IMR-90 (cell line): Measurements from ENCODE around the gene TJAP1. TPM values are rescaled to one million over a fixed set of nuclear protein-coding genes. Genes with fewer than 3 reads are reported as not detected.

ENCODE experiments used
- ATAC-seq: fragments of 200-7000 bp; cut with Tn5 transposase; 2 replicates; pipeline ENCODE4 v1.9.1; 2020; ENCODE audit warnings: low read depth, mild to moderate bottlenecking, moderate library complexity
- BruUV-seq: library from RNA; stranded (reverse); fragments of 400-500 nt; replicated peaks from 2 replicates; lab custom pipeline; 2021; lab: Mats Ljungman, UMichigan
- CTCF ChIA-PET: fragments of 300-600 bp; formaldehyde crosslinking; extraction: SDS; loops from one replicate; lab custom pipeline; 2021; ENCODE audit warnings: antibody characterized with exemption; lab: Yijun Ruan, JAX
- POLR2A ChIA-PET: fragments of 300-600 bp; sonication (Branson Sonifier 250); formaldehyde crosslinking; loops from one replicate; lab custom pipeline; 2022; ENCODE audit warnings: antibody characterized with exemption; ENCODE audit not compliant: unreplicated experiment; lab: Charles Lee
- DNase-seq: peaks from one replicate; pipeline ENCODE4 v3.0.0; 2013
- H2AFZ ChIP-seq: replicated peaks from 2 replicates; pipeline ENCODE3; 2013; ENCODE audit warnings: low read length, mild to moderate bottlenecking; ENCODE audit not compliant: poor library complexity
- H2AK5ac ChIP-seq: 2 replicates; pipeline ENCODE4 v1.6.1; 2013; ENCODE audit warnings: low read depth, low read length, inconsistent platforms
- H2AK9ac ChIP-seq: replicated peaks from 2 replicates; pipeline ENCODE3; 2013; ENCODE audit warnings: mild to moderate bottlenecking, low read depth, low read length, moderate library complexity; ENCODE audit not compliant: poor library complexity
- H2BK120ac ChIP-seq: 2 replicates; pipeline ENCODE4 v1.6.1; 2013; ENCODE audit warnings: low read depth, low read length, inconsistent platforms
- H2BK15ac ChIP-seq: 3 replicates; pipeline ENCODE4 v1.6.1; 2013; ENCODE audit warnings: low read depth, low read length, inconsistent platforms
- H2BK20ac ChIP-seq: 2 replicates; pipeline ENCODE4 v1.6.1; 2013; ENCODE audit warnings: low read depth, mild to moderate bottlenecking, inconsistent platforms, low read length, moderate library complexity
- H2BK5ac ChIP-seq: 2 replicates; pipeline ENCODE4 v1.6.1; 2013; ENCODE audit warnings: mild to moderate bottlenecking, low read depth, low read length, inconsistent platforms; ENCODE audit not compliant: poor library complexity, severe bottlenecking
- H3K14ac ChIP-seq: replicated peaks from 2 replicates; pipeline ENCODE4 v1.6.1; 2013; ENCODE audit warnings: low read depth, low read length, inconsistent platforms
- H3K18ac ChIP-seq: 2 replicates; pipeline ENCODE4 v1.6.1; 2013; ENCODE audit warnings: low read depth, low read length, control low read depth
- H3K23ac ChIP-seq: 2 replicates; pipeline ENCODE4 v1.6.1; 2013; ENCODE audit warnings: low read depth, low read length, inconsistent platforms
- H3K27ac ChIP-seq: 2 replicates; pipeline ENCODE4 v1.5.1; 2013; ENCODE audit warnings: mild to moderate bottlenecking, control low read depth, low read length; ENCODE audit not compliant: insufficient read depth
- H3K27me3 ChIP-seq: 2 replicates; pipeline ENCODE4 v1.6.1; 2013; ENCODE audit warnings: low read length; ENCODE audit not compliant: control insufficient read depth, insufficient read depth
- H3K36me3 ChIP-seq: 2 replicates; pipeline ENCODE4 v1.6.1; 2013; ENCODE audit warnings: low read length, mixed read lengths; ENCODE audit not compliant: control insufficient read depth, insufficient read depth
- H3K4ac ChIP-seq: 2 replicates; pipeline ENCODE4 v1.6.1; 2013; ENCODE audit warnings: low read depth, low read length, inconsistent platforms
- H3K4me1 ChIP-seq: 2 replicates; pipeline ENCODE4 v1.6.1; 2013; ENCODE audit warnings: low read length, mixed read lengths; ENCODE audit not compliant: control insufficient read depth, insufficient read depth
- H3K4me2 ChIP-seq: 2 replicates; pipeline ENCODE4 v1.6.1; 2013; ENCODE audit warnings: low read depth, mild to moderate bottlenecking, control low read depth, low read length, moderate library complexity
- H3K4me3 ChIP-seq: 2 replicates; pipeline ENCODE4 v1.5.1; 2013; ENCODE audit warnings: low read depth, mild to moderate bottlenecking, control low read depth, low read length, moderate library complexity; ENCODE audit not compliant: insufficient read depth
- H3K56ac ChIP-seq: 2 replicates; pipeline ENCODE4 v1.6.1; 2013; ENCODE audit warnings: low read length, inconsistent platforms; ENCODE audit not compliant: insufficient read depth; ENCODE audit errors: extremely low read depth
- H3K79me1 ChIP-seq, 2 experiments: 2 replicates each; pipeline ENCODE4 v1.6.1; 2013; ENCODE audit warnings: low read length in 2 of 2, inconsistent platforms in 1 of 2, low read depth in 1 of 2
- H3K9ac ChIP-seq: 2 replicates; pipeline ENCODE4 v1.6.1; 2013; ENCODE audit warnings: low read depth, low read length, control low read depth
- H3K9me1 ChIP-seq: 2 replicates; pipeline ENCODE4 v1.6.1; 2013; ENCODE audit warnings: low read length, inconsistent platforms; ENCODE audit not compliant: insufficient read depth
- H3K9me3 ChIP-seq: 2 replicates; pipeline ENCODE4 v1.6.1; 2013; ENCODE audit warnings: low read length; ENCODE audit not compliant: control insufficient read depth, insufficient read depth
- H4K20me1 ChIP-seq: 2 replicates; pipeline ENCODE4 v1.6.1; 2013; ENCODE audit warnings: low read length, inconsistent platforms; ENCODE audit not compliant: insufficient read depth
- H4K5ac ChIP-seq: 2 replicates; pipeline ENCODE4 v1.6.1; 2013; ENCODE audit warnings: mild to moderate bottlenecking, low read depth, low read length, control low read depth
- H4K8ac ChIP-seq, 2 experiments: 2 replicates each; pipeline ENCODE4 v1.6.1; 2013; ENCODE audit warnings: low read depth in 2 of 2, low read length in 2 of 2, control low read depth in 1 of 2, inconsistent platforms in 1 of 2
- H4K91ac ChIP-seq: 2 replicates; pipeline ENCODE4 v1.6.1; 2013; ENCODE audit warnings: low read depth, low read length, inconsistent platforms; ENCODE audit not compliant: insufficient read depth
- BHLHE40 ChIP-seq: fragments of 150-350 bp; IDR thresholded peaks from 2 replicates; pipeline ENCODE4 v1.6.1; 2016; ENCODE audit warnings: mild to moderate bottlenecking, low read depth, low read length
- CEBPB ChIP-seq: IDR thresholded peaks from 2 replicates; pipeline ENCODE4 v1.6.1; 2012; ENCODE audit warnings: low read depth, low read length, improper control_type of control experiment
- FOS ChIP-seq: fragments of 150-350 bp; IDR thresholded peaks from 2 replicates; pipeline ENCODE4 v1.6.1; 2016; ENCODE audit warnings: low read depth, low read length
- MAZ ChIP-seq: IDR thresholded peaks from 2 replicates; pipeline ENCODE4 v1.6.1; 2012; ENCODE audit warnings: low read depth, mild to moderate bottlenecking, low read length, improper control_type of control experiment, moderate library complexity, borderline replicate concordance
- MXI1 ChIP-seq: IDR thresholded peaks from 2 replicates; pipeline ENCODE4 v1.6.1; 2012; ENCODE audit warnings: low read depth, mild to moderate bottlenecking, low read length, moderate library complexity, borderline replicate concordance
- POLR2A ChIP-seq: IDR thresholded peaks from 2 replicates; pipeline ENCODE4 v1.6.1; 2012; ENCODE audit warnings: mild to moderate bottlenecking, low read depth, low read length
- RAD21 ChIP-seq: IDR thresholded peaks from 2 replicates; pipeline ENCODE4 v1.6.1; 2012; ENCODE audit warnings: low read length, improper control_type of control experiment
- RFX5 ChIP-seq: IDR thresholded peaks from 2 replicates; pipeline ENCODE4 v1.8.0; 2012; ENCODE audit warnings: low read depth, mild to moderate bottlenecking, low read length, moderate library complexity
- WGBS, 2 experiments: methylation state at CpG; one replicate each; pipeline versions ENCODE4 v1.1.5 to v1.1.7; 2013; ENCODE audit warnings: missing lambda C conversion rate in 2 of 2; ENCODE audit not compliant: insufficient read length in 1 of 2; ENCODE audit errors: extremely low coverage in 2 of 2; 5-methylcytosine and 5-hydroxymethylcytosine counted together
- dilution Hi-C: fragments of 300-500 bp; cut with HindIII; formaldehyde crosslinking; loops from one replicate; pipeline ENCODE4 v1.14.3; 2018; ENCODE audit warnings: low sequenced_read_pairs; ENCODE audit not compliant: unreplicated experiment
- in situ Hi-C: fragments of 300-500 bp; cut with MboI; formaldehyde crosslinking; loops from 3 replicates; pipeline ENCODE4 v1.14.3; 2019; ENCODE audit warnings: low sequenced_read_pairs, inconsistent platforms, mixed read lengths
- intact Hi-C: fragments of 100-400 bp; cut with micrococcal nuclease; formaldehyde crosslinking; loops from 2 replicates; pipeline ENCODE4 v1.10.0; 2022
- polyA plus RNA-seq, 3 experiments: library from polyadenylated mRNA; depleted of rRNA; stranded (reverse); fragments of >200 nt; gene quantifications; 2 replicates each; pipeline ENCODE4 v1.2.3, GENCODE V29; 2012; ENCODE audit warnings: low replicate concordance in 1 of 3
- total RNA-seq: library from RNA; depleted of rRNA; stranded (reverse); fragments of >200 nt; gene quantifications from 2 replicates; pipeline ENCODE4 v1.2.3, GENCODE V29; 2012
- TF ChIP-seq, protein P1 (sequence below): fragments of 150-350 bp; IDR thresholded peaks from 2 replicates; pipeline ENCODE4 v1.6.1; 2017; ENCODE audit warnings: mild to moderate bottlenecking, antibody characterized with exemption, low read length, low read depth
- TF ChIP-seq, protein P2 (sequence below): conservative IDR thresholded peaks from 2 replicates; pipeline ENCODE4 v1.5.1; 2012; ENCODE audit warnings: mild to moderate bottlenecking, low read depth, low read length, improper control_type of control experiment

TJAP1 gene
- total and polyA plus RNA-seq, 2 of the 4 experiments (the other 2 are of a cell fraction): 12.2 to 34.2 TPM

DNA sequence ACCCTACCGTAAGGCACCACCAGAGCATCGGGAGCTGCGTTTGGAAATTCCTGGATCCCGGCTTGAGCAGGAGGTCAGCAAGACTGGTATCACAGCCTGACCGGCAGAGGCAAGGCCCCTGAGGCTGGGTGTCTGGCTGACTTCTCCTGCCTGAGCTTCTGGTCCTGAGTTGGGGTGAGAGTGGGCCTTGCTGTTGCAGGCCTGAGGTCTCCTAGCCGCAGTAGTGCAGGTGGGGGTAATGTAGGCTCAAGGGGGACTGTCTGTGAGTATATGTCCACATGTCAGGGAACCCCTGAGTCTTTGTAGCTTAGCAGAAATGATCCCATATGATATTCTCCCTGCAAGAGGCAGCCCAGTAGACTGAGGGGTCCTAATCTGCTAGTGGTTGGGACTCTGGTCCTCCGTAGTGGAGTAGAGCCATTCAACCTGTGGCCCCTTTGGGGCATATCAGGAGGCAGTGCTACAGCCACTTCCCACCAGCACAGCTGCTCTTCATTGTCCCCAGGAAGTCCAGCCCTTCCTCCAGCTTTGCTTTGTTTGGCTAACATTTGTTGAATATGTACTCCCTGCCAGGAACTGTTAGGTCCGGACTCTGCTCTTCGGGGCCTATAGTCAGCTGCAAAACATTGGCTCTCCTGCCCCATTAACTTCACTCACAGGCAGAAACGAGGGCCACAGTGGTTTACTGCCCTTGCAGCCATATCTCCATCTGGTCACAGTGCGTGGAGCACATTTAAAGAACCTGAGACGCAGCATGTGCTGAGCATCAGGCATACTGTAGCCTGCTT lies 21.9 kb downstream of the TJAP1 start (continued):
- no peak for TF ChIP-seq MAZ

DNA sequence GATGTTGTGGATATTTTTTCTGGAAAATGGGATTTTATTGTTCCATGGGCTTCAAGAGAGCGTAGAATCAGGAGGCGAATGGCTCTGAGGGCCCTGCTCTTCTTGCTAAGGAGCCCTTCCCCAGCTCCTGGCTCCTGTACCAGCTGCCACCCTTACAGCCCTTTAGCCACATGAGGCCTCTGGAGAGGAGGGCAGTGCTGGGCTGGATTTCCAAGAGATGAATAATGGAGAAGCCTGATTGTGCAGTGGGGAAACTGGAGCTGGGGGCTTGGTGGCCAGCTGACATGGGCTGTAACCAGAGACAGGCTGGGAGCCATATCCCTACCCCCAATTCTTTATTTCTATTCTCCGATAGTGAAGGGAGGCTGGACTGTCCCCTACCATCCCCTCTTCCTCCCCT lies 23.6 kb downstream of the TJAP1 start:
- Histone ChIP-seq H2AK9ac (no peak overlapping the region), H4K8ac (no peak overlapping the region), H3K18ac (no peak overlapping the region), H2AFZ (no peak overlapping the region), H3K23ac (no peak overlapping the region), H3K9me1 (peaks cover 1% of the 10 kb centered on the region), H3K9me3 (no peaks in the 10 kb centered on the region), H3K4me2 (no peak overlapping the region), H3K27me3 (no peaks in the 10 kb centered on the region), H3K4me1 (peaks cover 15% of the 10 kb centered on the region), H3K79me1 (peaks cover 14 to 18% of the 10 kb centered on the region in 2 experiments), H2BK120ac (no peak overlapping the region), H2BK15ac (no peak overlapping the region), H3K4me3 (no peak overlapping the region), H4K91ac (no peak overlapping the region), H3K4ac (no peak overlapping the region), H3K9ac (no peak overlapping the region), H3K36me3 (peaks cover 64% of the 10 kb centered on the region), H3K27ac (no peak overlapping the region), H4K20me1 (0 out of 2 replicates have a peak, but pooled peaks cover 5% of the 10 kb centered on the region), H2BK5ac (no peak overlapping the region), H4K5ac (no peak overlapping the region), H3K14ac (no peak overlapping the region), H2AK5ac (no peak overlapping the region), H3K56ac (no peak overlapping the region), H2BK20ac (no peak overlapping the region)
- TF ChIP-seq RFX5 (no peak), MXI1 (no peak), CEBPB (no peak), POLR2A (no peak), RAD21 (no peak), FOS (no peak), MAZ (no peak), BHLHE40 (no peak)
- TF ChIP-seq, protein P1, sequence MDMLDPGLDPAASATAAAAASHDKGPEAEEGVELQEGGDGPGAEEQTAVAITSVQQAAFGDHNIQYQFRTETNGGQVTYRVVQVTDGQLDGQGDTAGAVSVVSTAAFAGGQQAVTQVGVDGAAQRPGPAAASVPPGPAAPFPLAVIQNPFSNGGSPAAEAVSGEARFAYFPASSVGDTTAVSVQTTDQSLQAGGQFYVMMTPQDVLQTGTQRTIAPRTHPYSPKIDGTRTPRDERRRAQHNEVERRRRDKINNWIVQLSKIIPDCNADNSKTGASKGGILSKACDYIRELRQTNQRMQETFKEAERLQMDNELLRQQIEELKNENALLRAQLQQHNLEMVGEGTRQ: no peak
- TF ChIP-seq, protein P2, sequence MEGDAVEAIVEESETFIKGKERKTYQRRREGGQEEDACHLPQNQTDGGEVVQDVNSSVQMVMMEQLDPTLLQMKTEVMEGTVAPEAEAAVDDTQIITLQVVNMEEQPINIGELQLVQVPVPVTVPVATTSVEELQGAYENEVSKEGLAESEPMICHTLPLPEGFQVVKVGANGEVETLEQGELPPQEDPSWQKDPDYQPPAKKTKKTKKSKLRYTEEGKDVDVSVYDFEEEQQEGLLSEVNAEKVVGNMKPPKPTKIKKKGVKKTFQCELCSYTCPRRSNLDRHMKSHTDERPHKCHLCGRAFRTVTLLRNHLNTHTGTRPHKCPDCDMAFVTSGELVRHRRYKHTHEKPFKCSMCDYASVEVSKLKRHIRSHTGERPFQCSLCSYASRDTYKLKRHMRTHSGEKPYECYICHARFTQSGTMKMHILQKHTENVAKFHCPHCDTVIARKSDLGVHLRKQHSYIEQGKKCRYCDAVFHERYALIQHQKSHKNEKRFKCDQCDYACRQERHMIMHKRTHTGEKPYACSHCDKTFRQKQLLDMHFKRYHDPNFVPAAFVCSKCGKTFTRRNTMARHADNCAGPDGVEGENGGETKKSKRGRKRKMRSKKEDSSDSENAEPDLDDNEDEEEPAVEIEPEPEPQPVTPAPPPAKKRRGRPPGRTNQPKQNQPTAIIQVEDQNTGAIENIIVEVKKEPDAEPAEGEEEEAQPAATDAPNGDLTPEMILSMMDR: no peak
- dilution Hi-C loops (no loop called here), in situ Hi-C loops (no loop called here), intact Hi-C loops (no loop called here)
- ChIA-PET POLR2A (no interaction called here), CTCF (no interaction called here)
- ATAC-seq: no peak
- no peak for DNase-seq
- WGBS, 2 experiments: no CpG with 5 or more reads among the region's 3 CpGs
- BruUV-seq: no TSS peak
